NCI-H446 (cell line): ENCODE results near the gene POLR3C.
A peak's percentile ranks its signal among the peaks of the same experiment; 100 is the strongest.
"Not testable (repeated sequence)": the region's sequence is repeated elsewhere in the genome, so short reads cannot be mapped to it uniquely, and the experiment has no call there.

Source experiments
- DNase-seq, 2 experiments: peaks; one replicate each; lab custom pipeline; 2025; lab: John Stamatoyannopoulos, UW

The POLR3C gene, protein sequence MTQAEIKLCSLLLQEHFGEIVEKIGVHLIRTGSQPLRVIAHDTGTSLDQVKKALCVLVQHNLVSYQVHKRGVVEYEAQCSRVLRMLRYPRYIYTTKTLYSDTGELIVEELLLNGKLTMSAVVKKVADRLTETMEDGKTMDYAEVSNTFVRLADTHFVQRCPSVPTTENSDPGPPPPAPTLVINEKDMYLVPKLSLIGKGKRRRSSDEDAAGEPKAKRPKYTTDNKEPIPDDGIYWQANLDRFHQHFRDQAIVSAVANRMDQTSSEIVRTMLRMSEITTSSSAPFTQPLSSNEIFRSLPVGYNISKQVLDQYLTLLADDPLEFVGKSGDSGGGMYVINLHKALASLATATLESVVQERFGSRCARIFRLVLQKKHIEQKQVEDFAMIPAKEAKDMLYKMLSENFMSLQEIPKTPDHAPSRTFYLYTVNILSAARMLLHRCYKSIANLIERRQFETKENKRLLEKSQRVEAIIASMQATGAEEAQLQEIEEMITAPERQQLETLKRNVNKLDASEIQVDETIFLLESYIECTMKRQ

DNA sequence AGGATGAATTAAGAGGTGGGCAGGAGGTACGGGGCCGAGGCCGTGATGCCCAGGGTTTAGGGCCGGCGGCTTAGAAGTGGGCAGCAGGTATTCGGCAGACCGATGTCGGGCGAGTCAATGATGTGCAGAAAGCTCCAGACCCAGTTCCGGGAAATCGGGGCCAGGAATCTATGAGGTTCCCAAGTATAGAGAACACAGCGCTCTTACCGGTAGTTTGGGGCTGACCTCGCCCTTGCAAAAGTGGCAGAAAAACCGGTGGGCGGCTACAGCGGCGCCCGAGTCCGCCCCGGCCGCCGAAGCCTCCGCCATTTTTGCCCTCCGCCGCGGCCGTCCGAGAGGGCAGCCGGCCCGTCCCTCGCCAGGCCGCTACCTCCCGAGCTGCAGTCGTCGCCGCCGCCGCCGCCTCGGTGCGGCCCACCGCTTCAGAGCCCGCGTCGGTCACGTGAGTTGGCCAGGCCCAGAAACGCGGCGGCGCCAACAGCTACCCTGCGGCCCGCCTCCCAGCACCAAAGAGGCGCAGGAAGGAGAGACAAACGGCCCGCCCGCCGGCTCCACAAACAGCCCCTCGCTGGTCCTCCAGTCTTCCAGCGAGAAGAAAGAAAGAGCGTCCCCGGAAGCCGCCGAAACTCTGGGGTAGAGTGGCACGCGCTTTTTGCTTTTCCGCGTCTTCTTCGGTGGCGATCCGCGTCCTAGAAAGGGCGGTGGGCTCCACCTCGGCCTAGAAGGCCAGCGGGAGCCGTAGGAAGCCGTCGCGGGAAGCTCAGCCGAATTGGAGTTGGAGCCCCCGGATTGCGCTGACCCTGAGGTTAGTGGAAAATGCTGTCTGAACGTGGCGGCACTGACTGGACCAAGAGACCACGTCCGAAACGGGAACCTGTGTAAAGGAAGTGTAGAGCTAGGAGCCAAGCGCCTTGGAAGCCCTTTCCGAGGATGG is at the start of gene POLR3C, which contains the start of gene RNF115:
Gene POLR3C, plus strand, starts transcription at position 636 of the 934 bp plus-strand sequence. CDS start 1,577 bp downstream, outside the sequence.
Gene RNF115, minus strand, starts transcription at position 531 of the 934 bp plus-strand sequence. Its CDS starts 222 bp downstream, at position 309.
- peak; percentile 82 to 95 for DNase-seq

DNA sequence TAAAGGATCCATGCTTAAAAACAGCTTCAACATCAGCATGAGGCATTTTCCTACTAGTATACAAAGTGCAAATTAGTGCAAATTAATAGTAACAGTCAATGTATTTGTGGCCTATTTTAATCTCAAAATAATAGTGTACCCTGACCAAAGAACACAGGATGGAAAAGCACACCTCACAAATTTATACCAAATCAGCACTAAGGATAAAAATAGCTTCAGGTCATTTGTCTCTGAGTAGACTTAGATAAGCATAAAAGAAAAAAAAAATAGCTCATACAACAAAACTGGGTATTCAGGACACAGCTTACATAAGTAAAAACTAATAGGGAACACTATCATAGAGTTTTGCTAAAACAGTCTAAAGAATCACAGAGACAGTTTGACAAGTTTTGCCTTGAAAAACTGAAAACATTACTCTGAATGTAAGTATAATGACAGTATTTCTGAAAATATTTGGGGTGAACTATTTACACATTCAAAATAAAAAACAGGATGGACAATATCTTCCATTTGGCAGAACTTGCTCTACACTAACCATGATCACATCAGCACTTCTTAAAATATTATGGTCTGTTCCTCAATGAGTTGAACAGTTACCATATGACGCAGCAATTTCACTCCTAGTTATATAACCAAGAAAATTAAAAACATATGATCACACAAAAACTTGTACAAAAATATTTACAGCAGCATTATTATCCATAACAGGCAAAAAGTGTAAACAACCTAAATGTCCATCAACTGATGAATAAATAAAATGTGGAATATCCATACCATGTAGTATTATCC is 46.4 kb upstream of the POLR3C start:
- DNase-seq = no peak

DNA sequence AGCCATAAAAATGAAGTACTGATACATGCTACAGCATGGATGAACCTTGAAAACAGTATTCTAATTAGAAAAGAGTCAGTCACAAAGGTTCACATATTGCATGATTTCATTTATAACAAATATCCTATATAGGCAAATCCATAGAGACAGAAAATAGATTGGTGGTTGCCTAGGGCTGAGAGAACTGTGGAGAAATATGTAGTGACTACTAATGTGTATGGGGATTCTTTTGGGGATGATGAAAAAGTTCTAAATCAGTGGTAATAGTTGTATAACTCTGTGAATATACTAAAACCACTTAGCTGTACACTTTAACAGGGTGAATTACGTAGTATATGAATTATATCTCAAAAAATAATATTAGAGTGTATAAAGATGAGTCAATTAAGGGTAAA is 45.9 kb upstream of the POLR3C start:
- no peak for DNase-seq

DNA sequence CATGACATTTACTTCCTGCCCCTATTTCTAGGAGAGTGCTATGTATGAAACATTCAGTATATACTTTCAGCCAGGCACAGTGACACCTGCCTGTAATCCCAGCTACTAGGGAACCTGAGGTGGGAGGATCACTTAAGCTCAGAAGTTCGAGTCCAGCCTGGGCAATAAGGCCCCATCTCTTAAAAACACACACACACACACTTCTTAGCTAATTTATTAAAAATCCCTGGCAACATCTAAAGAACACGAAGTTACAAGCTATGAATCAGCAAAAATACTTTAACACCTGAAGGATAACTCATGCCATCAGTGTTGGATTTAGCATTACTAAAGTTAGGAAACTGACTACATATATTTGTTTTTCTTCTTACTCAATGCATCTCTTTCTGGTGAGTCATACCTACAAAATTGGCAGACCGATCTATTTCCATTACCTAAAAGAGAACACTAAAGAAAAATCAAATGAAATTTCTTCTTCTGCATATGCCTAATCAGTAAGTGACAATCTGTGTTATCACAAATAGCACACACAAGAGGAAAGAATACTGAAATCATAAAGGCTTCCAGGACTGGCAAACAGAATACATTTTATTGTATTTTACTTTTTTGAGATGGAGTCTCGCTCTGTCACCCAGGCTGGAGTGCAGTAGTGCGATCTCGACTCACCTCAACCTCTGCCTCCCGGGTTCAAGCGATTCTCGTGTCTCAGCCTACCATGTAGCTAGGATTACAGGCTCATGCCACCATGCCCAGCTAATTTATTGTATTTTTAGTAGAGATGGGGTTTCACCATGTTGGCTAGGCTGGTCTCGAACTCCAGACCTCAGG is 41.5 kb upstream of the POLR3C start:
- DNase-seq = no peak

DNA sequence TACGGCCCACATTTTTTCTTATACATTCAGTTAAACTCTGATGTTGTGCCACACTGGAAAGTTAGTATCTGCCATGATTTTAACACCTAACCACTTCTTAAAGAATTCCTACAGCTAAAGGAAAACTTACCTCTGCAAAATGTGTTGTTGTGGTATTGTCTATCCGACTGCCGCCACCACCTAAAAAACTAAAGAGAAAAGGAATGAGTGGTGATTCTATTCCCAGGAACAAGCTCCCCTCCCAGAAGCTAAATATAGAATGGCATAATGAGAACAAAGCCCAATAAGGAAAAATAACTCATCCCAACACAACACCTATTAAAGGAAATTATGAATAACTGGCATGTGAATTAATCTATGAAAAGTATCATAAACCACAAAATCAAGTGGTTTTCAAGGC is 39.6 kb upstream of the POLR3C start:
- DNase-seq = no peak

DNA sequence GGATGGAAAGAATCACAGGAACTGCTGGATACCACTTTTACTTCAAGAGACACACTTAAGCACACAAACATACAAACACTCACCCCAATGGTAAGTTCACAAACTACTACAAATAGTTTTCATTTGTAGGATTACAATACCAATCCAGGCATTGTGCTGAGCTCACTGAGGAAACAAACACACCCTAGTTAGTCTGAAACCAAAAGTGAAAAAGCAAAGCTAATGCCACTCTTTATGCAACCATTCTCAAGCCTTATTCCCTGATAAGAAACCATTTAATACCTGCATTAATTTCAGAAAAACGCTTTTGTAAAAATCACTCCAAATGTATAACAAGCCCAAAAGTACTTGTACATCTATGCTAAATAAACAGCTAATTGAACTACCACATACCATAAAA is 38.5 kb upstream of the POLR3C start:
- no peak for DNase-seq

DNA sequence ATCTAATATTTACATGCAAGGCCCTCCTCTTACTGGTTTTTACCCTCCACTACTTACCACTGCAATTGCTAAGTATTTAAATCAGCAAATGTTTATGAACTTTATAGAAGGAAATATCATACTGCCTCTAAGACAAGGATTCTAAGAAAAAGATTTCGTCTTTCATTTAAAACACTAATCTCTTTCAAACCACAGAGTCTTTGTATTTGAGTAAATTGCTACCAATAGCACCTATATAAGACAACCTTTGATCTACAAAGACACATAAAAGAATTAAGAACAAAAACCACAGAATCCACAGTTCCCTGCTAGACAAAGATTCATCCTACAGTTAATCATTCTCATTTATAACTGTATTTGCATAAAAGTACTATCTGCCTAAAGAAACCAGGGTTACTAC is 37.7 kb upstream of the POLR3C start:
- DNase-seq = no peak

DNA sequence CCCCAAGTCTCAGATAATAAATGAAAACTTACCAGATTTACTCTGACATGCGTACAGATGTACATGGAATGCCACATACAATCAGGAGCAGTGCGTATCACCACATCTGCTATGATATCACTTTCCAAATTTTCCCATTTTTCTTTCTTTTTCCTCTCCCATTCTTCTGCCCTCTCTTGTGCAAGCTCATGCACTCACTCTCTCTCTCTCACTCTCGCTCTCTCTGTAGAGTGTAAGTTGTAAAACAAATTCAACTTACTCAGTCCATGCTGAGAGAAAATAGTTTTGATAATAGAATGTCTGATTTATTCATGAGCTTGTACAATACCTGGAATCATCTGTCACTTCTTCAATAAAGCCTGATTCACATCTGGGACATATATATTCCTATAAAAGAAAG is 35.4 kb upstream of the POLR3C start:
- DNase-seq = no peak

DNA sequence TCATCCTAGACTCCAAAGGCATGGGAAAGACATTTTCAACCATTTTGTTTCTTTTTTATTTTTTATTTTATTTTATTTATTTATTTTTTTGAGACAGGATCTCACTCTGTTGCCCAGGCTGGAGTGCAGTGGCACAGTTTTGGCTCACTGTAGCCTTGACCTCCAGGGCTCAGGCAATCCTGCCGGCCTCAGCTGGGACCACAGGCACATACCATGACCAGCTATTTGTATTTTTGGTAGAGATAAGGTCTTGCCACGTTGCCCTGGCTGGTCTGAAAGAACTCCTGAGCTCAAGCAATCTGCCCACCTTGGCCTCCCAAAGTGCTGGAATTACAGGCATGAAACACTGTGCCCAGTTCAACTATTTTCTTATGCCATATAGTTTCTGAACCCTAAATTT is 32.1 kb upstream of the POLR3C start:
- not testable (repeated sequence) for DNase-seq

DNA sequence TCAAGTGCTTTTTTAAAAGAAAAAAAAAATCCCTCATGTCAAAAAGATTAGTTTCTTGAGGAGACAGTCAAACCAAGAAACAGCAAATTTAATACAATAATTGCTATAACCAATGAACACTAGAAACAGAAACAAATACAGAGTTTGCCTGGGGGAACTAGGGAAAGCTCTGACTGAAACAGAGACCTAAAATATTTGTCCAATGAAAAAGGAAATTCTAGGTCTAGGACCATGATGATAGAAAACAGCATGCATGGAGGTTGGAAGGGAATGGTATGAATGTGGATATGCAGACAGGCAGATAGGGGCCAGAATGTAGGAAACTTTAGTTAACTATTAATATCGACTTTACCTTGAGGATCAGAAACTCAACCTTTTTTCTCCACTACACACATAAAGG is 31.5 kb upstream of the POLR3C start:
- no peak for DNase-seq

DNA sequence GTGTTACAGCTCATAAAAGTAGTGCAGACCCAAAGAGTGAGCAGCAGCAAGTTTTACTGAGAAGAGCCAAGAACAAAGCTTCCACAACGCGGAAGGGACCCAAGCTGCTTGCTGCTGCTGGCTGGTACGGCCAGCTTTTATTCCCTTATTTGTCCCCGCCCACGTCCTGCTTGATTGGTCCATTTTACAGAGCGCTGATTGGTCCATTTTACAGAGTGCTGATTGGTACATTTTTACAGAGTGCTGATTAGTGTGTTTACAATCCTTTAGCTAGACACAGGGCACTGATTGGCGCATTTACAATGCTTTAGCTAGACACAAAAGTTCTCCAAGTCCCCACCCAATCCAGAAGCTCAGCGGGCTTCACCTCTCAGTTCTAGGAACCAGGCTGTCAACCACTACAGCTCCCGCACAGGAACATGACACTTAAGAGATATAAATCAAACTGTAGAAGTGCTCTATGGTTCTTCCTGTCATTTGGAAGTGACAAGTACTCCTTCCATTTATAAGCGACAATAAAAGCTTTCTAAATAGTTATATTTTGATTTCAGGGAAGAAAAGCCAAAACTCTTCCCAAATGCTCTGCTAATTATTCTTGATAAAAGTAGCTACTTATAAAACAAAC is 28.6 kb upstream of the POLR3C start:
- no peak for DNase-seq

DNA sequence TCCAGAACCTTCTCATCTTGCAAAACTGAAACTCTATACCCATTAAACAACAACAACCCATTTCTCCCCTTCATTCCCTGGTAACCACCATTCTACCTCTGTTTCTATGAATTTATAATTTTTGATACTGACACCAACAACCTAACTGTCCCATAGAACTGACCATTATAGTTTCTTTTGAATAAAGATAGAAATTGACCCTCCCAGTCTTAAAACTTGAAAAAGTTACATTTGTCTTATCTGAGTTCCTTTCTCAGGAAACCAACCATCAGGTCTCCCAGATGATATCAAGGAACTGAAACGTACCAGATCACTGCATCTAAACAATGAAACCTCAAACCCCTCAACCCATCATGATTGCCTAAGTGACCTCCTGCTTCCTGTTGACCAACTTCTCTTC is 27.2 kb upstream of the POLR3C start:
- DNase-seq = no peak

DNA sequence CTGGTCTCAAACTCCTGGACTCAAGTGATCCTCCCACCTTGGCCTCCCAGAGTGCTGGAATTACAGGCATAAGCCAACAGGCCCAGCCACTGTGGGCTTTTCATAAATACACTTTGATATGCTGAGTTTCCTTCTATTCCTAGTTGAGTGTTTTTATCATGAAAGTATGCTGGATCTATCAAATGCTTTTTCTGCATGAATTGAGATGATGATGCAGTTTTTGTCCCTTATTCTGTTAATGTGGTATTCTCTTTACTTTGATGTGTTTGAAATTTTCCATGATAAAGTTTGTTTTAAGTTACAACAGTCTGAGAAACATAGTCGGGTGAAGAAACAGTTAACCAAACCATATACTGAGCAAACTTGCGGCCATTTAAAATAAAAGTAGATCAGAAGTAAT is 24.2 kb upstream of the POLR3C start:
- DNase-seq = no peak

DNA sequence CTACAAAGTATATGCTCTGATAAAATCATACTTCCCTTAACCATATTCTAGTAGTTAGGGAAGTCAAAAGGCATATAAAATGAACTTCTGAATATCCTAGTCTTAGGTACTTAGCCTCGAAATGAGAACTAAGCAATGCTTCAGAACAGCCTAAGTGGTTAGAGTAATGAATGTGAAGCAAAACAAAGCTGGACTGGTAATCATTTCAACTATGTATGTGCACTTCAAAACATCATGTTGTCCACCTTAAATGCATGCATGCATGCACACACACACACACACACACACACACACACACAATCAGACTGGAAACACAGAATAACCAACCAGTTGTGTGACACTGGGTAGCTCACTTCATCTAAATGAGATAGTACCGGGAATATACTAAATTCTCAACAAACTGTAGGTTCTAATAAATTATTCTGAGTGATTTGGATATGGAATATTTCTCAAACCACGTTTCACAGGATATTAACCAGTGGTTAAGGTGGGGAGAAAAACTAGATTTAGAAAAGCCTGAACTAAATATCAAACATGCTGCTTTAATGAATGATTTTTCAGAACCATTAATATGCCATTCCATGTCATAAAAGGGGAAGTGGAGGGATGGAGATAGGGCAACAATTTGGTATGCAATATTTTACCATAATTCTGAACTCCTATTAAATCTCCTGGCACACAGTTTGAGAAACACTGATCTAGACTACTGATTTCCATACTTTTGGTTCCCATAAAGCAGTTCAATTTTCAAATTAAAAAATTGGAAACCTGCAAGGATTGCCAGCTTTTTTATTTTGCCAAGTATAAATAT is 19.6 kb upstream of the POLR3C start:
- DNase-seq = no peak

DNA sequence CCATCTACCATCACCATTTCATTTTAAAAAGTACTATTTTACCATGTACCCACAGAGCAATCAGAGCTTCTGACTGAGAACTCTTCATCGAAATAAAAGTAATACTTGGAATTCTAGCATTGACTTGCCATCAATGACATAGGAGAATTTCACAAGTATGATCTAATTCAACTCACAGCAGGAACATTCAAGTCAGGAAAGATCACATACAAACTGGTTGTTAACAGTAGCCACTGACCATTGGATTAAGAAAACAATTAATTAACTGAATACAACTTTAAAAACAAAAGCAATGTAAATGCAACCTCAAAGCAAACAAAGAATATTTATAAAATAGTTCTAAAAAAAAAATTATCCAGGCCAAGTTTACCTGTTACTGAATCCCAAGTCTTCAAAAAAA is 18.9 kb upstream of the POLR3C start:
- no peak for DNase-seq

DNA sequence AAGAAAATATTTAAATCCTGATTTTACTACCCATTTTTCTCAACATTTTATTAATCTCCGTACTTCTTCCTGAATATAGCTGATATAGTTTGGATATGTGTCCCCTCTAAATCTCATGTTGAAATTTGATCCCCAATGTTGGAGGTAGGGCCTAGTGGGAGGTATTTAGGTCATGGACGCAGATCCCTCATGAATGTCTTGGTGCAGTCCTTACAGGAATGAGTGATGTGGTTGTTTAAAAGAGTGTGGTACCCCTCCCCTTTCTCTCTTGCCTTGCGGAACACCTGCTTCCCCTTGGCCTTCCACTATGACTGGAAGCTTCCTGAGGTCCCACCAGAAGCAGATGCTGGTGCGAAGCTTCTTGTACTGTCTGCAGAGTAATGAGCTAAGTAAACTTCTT is 17.6 kb upstream of the POLR3C start:
- DNase-seq = no peak

DNA sequence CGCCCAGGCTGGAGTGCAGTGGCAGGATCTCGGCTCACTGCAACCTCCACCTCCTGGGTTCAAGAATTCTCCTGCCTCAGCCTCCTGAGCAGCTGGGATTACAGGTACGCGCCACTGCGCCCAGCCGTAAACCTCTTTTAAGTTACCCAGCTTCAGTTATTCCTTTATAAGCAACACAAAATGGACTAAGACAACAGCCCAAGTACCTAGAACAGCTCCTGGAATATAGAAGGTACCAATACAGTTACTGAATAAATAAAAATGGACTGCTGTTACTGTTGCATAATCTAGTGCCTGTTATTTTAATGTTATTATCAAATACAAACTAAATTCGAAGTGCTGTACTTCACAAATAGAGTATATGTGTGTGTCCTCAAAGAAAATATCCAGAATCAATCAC is 17.2 kb upstream of the POLR3C start:
- no peak for DNase-seq

DNA sequence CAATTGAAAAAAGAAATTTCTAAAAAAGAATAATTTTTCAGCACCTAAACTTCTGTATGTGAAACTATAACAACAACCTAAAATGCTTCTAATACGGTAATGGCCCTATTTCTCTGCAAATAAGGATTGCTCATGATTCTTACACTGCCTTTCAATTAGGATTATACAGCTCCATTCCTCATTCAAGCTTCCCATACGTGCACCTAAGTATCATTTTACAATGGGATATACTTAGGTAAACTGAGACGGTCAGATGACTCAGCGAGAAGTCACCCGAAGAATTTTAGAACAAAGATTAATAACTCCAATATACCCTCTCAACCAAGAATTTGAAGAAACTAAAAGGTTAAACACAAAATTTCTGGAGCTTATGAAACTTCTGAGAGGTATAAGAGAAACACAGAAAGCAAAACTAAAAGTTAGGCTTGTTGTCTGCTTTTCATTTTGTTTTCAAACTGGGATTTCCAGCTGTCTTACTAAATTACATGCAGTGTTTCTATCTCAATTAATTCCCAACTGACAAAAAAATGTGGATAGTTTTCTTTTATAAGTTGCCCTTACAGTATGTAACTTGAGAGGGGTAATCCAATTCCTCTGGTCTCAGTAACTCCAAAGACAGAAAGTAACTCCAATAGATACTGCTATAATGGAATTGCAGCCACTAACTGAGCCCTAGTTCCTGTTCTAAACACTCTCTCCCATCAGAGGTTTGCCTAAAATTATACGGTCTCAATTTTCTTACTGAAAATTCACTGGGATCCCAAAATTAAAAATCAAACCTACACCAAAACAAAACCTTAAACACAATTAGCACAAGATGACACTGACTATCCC is 10.8 kb upstream of the POLR3C start:
- DNase-seq = not testable (repeated sequence)

DNA sequence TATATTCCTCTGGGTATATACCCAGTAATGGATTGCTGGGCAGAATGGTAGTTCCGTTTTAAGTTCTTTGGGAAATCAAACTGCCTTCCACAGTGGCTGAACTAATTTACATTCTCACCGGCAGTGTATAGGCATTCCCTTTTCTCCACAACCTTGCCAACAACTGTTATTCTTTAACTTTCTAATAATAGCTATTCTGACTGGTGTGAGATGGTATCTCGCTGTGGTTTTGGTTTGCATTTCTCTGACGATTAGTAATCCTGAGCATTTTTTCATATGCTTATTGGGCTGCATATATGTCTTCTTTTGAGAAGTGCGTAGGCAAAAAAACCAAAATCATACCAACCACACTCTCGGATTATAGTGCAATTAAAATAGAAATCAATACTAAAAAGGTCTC is 5.9 kb upstream of the POLR3C start:
- DNase-seq = not testable (repeated sequence)
